ENCODE measurements around the gene ITFG2.

ITFG2 gene

GRCh38 chr12:2824541-2824940 lies 12.1 kb downstream of the ITFG2 start:
- no peak for DNase-seq (ENCODE audit: low read depth)
- H3K4me3 ChIP-seq (ENCODE audit: low read depth, low read length) = no peak overlapping the region

GRCh38 chr12:2825132-2825531 lies 12.7 kb downstream of the ITFG2 start:
- DNase-seq (ENCODE audit: low read depth) = no peak
- no peak overlapping the region for H3K4me3 ChIP-seq (ENCODE audit: low read depth, low read length)

- DNase-seq (ENCODE audit: low read depth) = no peak
- no peak overlapping the region for H3K4me3 ChIP-seq (ENCODE audit: low read depth, low read length)
These were observed 13.6 kb downstream of the ITFG2 start for GRCh38 chr12:2826036-2826435.

GRCh38 chr12:2826721-2827515 lies 14.4 kb downstream of the ITFG2 start:
- no peak for DNase-seq (ENCODE audit: low read depth)
- no peak overlapping the region for H3K4me3 ChIP-seq (ENCODE audit: low read depth, low read length)

- no peak for DNase-seq (ENCODE audit: low read depth)
- H3K4me3 ChIP-seq (ENCODE audit: low read depth, low read length) = no peak overlapping the region
These were observed 16.8 kb downstream of the ITFG2 start for GRCh38 chr12:2829275-2829674.

GRCh38 chr12:2832550-2833127 lies 20.2 kb downstream of the ITFG2 start:
- no peak for DNase-seq (ENCODE audit: low read depth)
- H3K4me3 ChIP-seq (ENCODE audit: low read depth, low read length) = no peak overlapping the region

- H3K4me3 ChIP-seq (ENCODE audit: low read depth, low read length) = no peak overlapping the region
- no peak for DNase-seq (ENCODE audit: low read depth)
These were observed 20.9 kb downstream of the ITFG2 start for GRCh38 chr12:2833327-2833726.

- no peak overlapping the region for H3K4me3 ChIP-seq (ENCODE audit: low read depth, low read length)
- DNase-seq (ENCODE audit: low read depth) = no peak
These were observed 21.3 kb downstream of the ITFG2 start for GRCh38 chr12:2833810-2834209.

- peak; percentile 61 for DNase-seq (ENCODE audit: low read depth)
- H3K4me3 ChIP-seq (ENCODE audit: low read depth, low read length) = peak within 1 kb of the TSS; percentile 17
These were observed 22.4 kb downstream of the ITFG2 start, which contains the start of gene NRIP2 for GRCh38 chr12:2834581-2835491. Gene NRIP2 (minus strand): TSS chr12:2835035. CDS start chr12:2834983, 52 bp downstream.

GRCh38 chr12:2835691-2836403 lies 23.4 kb downstream of the ITFG2 start:
- DNase-seq (ENCODE audit: low read depth) = no peak
- H3K4me3 ChIP-seq (ENCODE audit: low read depth, low read length) = no peak overlapping the region

- no peak overlapping the region for H3K4me3 ChIP-seq (ENCODE audit: low read depth, low read length)
- DNase-seq (ENCODE audit: low read depth) = no peak
These were observed 24.1 kb downstream of the ITFG2 start for GRCh38 chr12:2836574-2836973.

- DNase-seq (ENCODE audit: low read depth) = no peak
- H3K4me3 ChIP-seq (ENCODE audit: low read depth, low read length) = no peak overlapping the region
These were observed 28.7 kb downstream of the ITFG2 start for GRCh38 chr12:2841056-2841650.

GRCh38 chr12:2842948-2843347 lies 30.5 kb downstream of the ITFG2 start:
- DNase-seq (ENCODE audit: low read depth) = no peak
- no peak overlapping the region for H3K4me3 ChIP-seq (ENCODE audit: low read depth, low read length)

- H3K4me3 ChIP-seq (ENCODE audit: low read depth, low read length) = no peak overlapping the region
- DNase-seq (ENCODE audit: low read depth) = no peak
These were observed 32.3 kb downstream of the ITFG2 start for GRCh38 chr12:2844786-2845185.

- peak; percentile 72 for DNase-seq (ENCODE audit: low read depth)
- no peak overlapping the region for H3K4me3 ChIP-seq (ENCODE audit: low read depth, low read length)
These were observed 32.8 kb downstream of the ITFG2 start for GRCh38 chr12:2845280-2845679.

GRCh38 chr12:2851931-2852330 lies 39.5 kb downstream of the ITFG2 start:
- no peak for DNase-seq (ENCODE audit: low read depth)
- no peak overlapping the region for H3K4me3 ChIP-seq (ENCODE audit: low read depth, low read length)

- DNase-seq (ENCODE audit: low read depth) = no peak
- no peak overlapping the region for H3K4me3 ChIP-seq (ENCODE audit: low read depth, low read length)
These were observed 41.2 kb downstream of the ITFG2 start for GRCh38 chr12:2853626-2854025.

- H3K4me3 ChIP-seq (ENCODE audit: low read depth, low read length) = no peak overlapping the region
- no peak for DNase-seq (ENCODE audit: low read depth)
These were observed 42.4 kb downstream of the ITFG2 start for GRCh38 chr12:2854669-2855453.
